Measurements from ENCODE around the gene ADARB2.
"Not testable (repeated sequence)": the region's sequence is repeated elsewhere in the genome, so short reads cannot be mapped to it uniquely, and the experiment has no call there.

Gene ADARB2

DNA sequence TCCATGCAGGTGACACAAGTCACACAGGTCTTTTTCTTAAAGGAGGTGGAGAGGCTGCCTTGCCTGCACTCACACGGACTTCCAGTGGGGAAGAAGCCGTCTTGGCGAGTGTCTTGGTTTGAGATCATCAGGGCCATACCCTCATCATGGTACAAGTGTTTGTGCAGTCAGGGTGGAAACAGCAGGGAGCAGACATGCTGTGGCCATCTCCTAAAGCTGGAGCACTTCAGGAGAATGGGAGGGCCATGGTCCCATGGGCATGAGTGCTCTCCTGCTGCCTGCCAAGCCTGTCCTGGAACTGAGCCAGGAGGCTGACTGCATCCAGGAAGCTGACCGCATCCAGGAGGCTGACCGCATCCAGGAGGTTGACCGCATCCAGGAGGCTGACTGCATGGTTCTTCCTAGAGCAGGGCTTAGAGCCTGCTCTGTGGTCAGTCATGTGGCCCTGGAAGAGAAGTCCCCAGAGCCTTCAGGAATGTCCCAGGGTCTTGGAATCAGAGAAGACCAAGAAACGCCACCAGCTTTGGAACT lies 98.4 kb downstream of the ADARB2 start:
- no peak for DNase-seq (ENCODE audit: low read depth)

GRCh38 chr10:1635340-1635739 lies 102.0 kb downstream of the ADARB2 start:
- no peak for DNase-seq (ENCODE audit: low read depth)

GRCh38 chr10:1634239-1634638 lies 103.1 kb downstream of the ADARB2 start:
- no peak for DNase-seq (ENCODE audit: low read depth)

DNA sequence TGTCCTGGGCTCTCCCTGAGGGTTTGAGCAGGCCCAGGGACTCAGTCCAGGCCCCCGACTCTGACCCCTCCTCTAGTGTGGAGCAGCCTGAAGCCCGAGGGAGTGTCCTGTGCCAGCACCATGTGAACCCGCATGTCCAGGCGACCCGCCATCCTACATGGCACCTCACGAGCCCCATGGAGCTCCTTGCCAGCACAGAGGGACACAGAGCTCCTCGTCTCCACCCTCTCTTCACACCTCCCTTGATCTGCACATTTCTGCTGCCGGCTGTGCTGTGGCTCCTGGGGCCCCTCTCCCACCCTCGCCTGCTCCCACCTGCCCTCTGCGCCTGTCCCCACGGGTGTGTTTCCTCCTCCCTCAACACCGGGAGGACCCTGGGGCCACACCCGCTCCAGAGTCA lies 103.5 kb downstream of the ADARB2 start:
- no peak for DNase-seq (ENCODE audit: low read depth)

- no peak for DNase-seq (ENCODE audit: low read depth)
These were observed 104.7 kb downstream of the ADARB2 start for GRCh38 chr10:1632596-1632995.

DNA sequence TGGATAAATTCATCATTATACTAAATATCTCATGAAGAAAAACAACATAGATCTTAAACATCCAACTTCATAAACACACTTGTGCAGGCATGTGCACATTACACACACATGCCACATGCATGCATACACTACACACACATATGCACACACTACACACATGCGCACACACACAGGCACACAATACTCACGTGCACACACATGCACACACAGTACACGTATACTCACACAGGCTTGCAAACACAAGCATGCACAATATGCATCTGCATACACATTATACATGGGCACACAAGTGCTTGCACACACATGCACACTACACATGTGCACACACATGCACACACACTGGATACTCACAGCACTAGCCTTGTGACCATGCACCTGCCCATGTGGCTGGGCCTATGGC lies 105.2 kb downstream of the ADARB2 start:
- no peak for DNase-seq (ENCODE audit: low read depth)

DNA sequence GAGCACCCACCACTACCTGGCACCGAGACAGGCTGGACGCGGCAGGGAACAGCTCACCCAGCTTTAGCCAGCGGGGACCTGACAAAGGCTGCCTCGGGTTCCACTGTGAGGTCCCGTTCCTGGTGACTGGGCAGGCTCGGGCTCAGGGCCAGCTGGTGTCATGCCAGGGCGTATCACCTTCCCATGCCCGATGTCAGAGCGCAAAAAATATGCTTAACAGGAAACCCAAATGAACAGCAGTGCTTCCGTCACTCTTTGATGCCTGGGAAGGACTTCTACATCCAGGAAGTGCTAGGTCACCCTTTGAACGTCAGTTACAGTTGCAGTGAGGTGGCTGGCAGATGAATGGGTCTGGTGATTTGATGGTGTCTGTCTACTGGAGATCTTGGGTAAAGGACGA lies 106.0 kb downstream of the ADARB2 start:
- no peak for DNase-seq (ENCODE audit: low read depth)

GRCh38 chr10:1630304-1630703 lies 107.0 kb downstream of the ADARB2 start:
- DNase-seq (ENCODE audit: low read depth) = no peak

DNA sequence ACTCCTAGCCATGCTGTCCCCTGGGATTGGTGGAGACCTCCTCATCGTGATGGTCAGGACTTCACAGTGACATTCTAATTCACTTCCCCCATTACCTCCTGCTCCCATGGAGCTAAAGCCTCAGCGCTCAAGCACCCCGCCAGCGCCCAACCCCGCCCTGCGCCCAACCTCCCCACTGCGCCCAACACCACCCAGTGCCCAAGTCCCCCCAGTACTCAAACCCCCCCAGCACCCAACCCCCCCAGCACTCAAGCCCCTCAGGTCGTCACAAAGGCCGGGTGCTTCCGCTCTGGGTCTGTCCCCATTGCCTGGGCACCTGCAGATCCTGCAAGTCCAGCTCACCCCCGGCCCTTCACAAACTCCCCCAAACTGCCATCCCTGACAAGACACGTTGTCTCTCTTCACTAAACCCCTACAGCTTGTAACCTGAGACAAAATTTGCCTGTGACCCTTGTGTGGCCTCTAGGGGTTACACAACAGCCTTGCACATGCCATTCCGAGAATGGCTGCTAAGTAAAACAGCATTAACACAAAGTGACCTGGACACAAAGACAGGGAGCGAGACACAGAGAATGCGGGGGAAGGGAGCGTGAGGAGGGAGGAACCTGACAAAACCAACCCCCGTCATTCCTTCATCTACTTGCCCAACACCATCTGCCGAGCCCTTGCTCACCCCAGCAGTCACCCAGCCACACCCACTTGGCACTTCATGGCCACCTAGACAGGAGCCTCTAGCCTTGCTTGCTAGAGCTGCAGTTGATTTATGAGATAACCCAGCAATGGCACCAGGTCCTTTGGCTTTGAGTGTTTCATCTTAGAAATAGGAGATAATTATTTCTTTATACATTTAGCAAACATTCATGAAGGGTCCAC lies 107.8 kb downstream of the ADARB2 start:
- no peak for DNase-seq (ENCODE audit: low read depth)

- no peak for DNase-seq (ENCODE audit: low read depth)
These were observed 108.6 kb downstream of the ADARB2 start for GRCh38 chr10:1628757-1629156.

GRCh38 chr10:1627945-1628344 lies 109.4 kb downstream of the ADARB2 start:
- no peak for DNase-seq (ENCODE audit: low read depth)

DNA sequence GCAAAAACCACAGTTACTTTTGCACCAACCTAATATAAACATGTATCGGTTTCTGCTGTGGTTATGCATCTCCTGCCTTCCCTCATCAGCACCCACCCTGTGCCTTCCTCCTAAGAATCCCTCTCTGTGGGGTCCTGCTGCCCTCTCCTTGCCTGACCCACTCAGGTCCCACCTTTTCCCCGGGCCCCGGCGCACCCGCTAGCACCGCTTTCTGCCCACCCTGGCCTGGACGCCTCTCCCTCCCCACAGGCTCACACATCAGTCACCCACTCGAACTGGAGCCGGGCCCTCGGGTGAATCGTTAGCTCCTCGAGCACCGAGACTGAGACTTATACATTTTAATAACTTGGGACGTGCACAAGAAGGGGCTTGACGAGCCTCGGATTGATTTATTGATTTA lies 110.5 kb downstream of the ADARB2 start:
- no peak for DNase-seq (ENCODE audit: low read depth)

DNA sequence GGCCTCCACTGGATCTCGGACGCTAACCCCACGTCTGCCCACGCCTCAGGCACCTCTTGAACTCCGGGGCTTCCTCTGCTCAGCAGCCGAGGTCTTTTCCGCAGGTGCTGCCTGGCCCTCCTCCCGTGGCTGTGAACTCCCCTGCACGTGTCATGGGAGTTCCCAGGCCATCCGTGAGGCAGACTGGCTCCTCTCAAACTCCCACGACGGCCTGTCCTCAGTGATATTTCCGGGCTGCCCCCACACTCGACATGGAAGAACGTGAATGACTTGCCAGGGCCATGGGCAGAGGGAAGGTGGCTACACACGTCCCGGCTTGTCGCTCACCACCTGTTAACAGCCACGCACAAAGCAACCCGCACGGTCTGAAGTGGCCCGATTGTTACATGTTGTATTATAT lies 110.9 kb downstream of the ADARB2 start:
- no peak for DNase-seq (ENCODE audit: low read depth)

- DNase-seq (ENCODE audit: low read depth) = no peak
These were observed 111.6 kb downstream of the ADARB2 start for GRCh38 chr10:1625731-1626130.

- DNase-seq (ENCODE audit: low read depth) = no peak
These were observed 112.2 kb downstream of the ADARB2 start for GRCh38 chr10:1625079-1625478.

DNA sequence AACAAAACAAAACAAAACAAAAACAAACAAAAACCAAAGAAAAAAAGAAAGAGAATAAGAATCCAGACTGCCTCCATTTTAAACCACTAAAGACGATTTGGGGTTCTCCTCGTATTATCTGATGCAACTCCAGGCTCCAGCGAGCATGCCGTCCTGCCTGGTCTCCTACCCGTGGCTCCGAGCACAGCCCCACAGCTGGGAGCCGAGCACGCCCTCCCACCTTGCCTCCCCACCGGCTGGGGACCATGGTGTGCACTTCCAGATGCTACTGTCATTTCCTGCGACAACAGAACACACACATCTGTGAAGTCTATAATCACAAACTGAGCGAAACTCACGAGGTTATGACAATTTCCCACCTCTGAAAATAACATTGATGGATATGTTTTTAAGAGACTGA lies 113.1 kb downstream of the ADARB2 start:
- no peak for DNase-seq (ENCODE audit: low read depth)

- no peak for DNase-seq (ENCODE audit: low read depth)
These were observed 116.5 kb downstream of the ADARB2 start for GRCh38 chr10:1620803-1621202.

DNA sequence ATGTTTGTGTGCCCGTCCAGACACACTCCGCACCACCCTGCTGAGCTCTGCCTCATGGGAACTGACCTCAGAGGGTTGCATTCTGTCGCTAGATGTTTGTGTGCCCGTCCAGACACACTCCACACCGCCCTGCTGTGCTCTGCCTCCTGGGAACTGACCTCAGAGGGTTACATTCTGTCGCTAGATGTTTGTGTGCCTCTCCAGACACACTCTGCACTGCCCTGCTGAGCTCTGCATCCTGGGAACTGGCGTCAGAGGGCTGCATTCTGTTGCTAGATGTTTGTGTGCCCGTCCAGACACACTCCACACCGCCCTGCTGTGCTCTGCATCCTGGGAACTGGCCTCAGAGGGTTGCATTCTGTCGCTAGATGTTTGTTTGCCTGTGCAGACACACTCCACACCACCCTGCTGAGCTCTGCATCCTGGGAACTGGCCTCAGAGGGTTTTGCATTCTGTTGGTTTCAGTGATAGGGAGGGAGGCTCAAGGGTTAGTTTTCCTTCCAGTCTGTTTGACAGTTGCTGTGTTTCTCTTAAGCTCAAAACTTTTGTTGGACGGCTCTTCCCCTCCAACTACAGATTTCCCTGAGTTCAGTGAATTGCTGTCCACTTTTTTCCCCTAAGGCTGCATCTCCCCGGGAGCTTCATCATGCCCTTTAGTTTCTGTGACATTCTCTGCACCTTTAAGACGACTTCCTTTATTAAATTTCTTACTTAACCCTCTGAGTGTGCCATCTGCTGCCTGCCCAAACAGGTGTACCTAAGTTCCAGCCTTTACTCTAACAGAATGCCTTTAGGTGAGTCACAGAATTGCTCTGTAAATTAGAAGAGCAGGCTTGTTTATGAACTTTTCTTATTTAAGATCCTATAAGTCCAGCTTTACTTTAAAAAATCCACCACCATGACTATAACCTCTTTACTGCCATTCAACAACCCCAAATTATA lies 119.7 kb downstream of the ADARB2 start:
- not testable (repeated sequence) for DNase-seq (ENCODE audit: low read depth)

GRCh38 chr10:1616701-1617100 lies 120.6 kb downstream of the ADARB2 start:
- DNase-seq (ENCODE audit: low read depth) = not testable (repeated sequence)

DNA sequence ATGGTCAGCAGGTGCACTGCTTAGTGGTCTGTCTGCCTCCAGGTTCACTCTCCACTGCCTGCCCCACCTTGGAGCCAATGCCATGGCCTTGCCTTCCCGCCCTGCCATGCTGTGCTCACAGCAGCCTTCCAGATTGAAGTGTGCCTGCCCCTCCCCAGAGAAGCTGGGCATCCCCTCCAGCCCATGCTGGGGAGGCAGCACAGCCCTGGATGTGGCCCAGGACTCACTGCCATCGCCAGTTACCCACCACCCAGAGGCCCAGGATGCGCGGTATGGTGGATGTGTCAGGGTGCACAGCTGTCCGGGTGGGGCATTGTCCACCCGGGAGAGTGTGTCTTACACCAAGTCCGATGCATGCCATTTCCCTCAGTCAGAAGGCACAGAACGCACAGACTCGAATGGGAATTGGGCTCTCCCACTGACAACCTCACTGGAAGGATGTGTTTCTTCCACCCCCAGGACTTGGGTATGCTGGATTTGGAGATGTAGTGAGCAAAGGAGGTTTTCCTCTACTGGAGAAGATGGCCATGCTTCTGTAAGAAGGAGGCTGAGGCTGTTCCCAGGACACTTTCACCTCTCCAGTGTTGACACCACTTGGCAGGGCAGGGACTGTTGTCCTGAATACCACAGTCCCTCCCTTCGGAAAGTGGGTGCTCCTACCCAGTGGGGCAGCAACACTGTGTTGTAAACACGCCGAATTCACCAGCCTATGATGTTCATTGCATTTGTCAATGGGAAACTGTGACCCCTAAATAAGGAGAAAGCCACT lies 122.0 kb downstream of the ADARB2 start:
- no peak for DNase-seq (ENCODE audit: low read depth)

GRCh38 chr10:1613511-1613910 lies 123.8 kb downstream of the ADARB2 start:
- DNase-seq (ENCODE audit: low read depth) = no peak

DNA sequence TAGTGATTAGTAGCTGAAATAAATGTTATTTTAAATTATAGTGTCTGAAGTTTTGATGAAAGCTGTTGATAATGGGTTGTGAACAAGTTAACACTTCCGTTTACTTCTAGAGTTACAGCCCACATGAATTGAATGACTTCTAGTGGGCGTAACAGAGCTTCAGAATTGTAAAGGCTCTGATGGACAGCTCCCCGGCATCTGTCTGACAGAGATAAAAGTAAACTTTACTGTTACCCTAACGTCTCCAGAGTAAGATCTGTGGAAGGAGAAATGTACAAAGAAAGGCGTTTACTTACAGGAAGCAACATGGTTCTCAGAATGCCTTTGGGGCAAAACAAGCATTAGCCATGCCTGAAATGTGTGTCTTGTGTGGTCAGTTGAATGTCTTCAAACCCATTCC lies 124.4 kb downstream of the ADARB2 start:
- no peak for DNase-seq (ENCODE audit: low read depth)

Measured in stimulated activated CD8-positive, alpha-beta memory T cell treated with anti-CD3 and anti-CD28 coated beads, Interleukin-7, amount 100 ng/mL, for 24 hours (primary cell).